Brain microvascular endothelial cell (primary cell): Measurements from ENCODE around the gene RSKR.
A peak's percentile ranks its signal among the peaks of the same experiment; 100 is the strongest.
"Not testable (repeated sequence)": the region's sequence is repeated elsewhere in the genome, so short reads cannot be mapped to it uniquely, and the experiment has no call there.

Experiments used
- DNase-seq: peaks from one replicate; pipeline ENCODE4 v3.0.0-alpha.2; 2020
- H3K27ac ChIP-seq: fragments of 250-450 bp; sonication (Bioruptor Pico); 2 replicates; pipeline ENCODE4 v1.5.1; 2020; ENCODE audit warnings: mild to moderate bottlenecking, moderate library complexity
- H3K27me3 ChIP-seq: fragments of 250-450 bp; sonication (Bioruptor Pico); replicated peaks from 2 replicates; pipeline ENCODE4 v1.5.1; 2020; ENCODE audit warnings: mild to moderate bottlenecking
- H3K36me3 ChIP-seq: fragments of 250-450 bp; sonication (Bioruptor Pico); replicated peaks from 2 replicates; pipeline ENCODE4 v1.5.1; 2020; ENCODE audit warnings: mild to moderate bottlenecking
- H3K4me3 ChIP-seq: 2 replicates; pipeline ENCODE4 v1.5.1; 2011; ENCODE audit warnings: low read depth, mild to moderate bottlenecking, control low read depth, low read length, moderate library complexity
- in situ Hi-C: cut with HindIII; loops from 2 replicates; pipeline ENCODE4 v1.10.0; 2017; ENCODE audit warnings: low sequenced_read_pairs, low pct_ligation_motif_present
- TF ChIP-seq, protein P1 (sequence below): IDR thresholded peaks from 2 replicates; pipeline ENCODE4 v1.5.1; 2011; ENCODE audit warnings: low read depth, mild to moderate bottlenecking, moderate library complexity, low read length, control low read depth, inconsistent platforms; ENCODE audit errors: missing control alignments

RSKR gene

DNA sequence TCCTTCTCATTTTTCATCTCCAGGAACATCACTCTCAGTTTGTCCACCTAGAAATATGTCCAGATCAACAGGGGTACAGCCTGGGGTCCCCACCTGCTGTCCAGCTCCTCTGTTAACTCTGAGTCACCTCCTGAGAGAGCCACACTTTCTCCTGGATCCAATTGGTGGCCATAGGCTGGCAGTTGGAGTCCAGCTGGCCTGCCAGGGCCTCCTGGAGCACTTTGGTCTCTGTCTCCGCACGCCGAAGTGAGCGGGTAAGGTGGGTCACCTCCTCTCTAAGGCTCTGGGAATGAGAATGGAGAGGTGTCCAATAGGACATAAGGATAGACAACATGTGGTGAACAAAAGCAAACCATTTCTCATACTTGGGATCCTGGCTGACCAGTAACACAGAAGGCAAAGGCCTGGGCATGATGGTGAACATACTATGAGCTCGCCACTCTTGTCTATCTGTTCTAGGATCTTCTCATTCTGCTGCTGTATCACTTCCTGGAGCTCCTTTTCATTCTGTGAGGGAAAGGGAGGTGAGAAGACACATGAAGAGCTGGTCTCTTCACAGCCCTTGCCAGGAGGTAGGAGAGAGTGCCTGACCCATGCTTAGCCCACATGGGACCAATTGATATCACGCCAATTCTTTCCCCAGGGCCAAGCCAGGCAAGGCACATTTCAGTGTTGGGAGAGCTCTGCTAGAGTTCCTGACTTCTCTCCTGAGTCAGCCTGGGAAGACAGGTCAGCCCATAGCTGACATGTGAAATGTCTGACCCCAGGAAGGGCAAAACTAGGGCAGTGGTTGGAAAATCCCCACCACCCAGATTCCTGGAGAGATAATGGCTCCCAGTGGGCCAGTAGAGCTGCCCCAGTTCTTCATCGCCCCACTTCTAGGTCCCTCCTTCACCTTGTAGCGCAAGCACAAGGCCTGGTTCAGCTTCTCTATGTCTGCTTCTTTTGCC lies 35.5 kb downstream of the RSKR start:
- in situ Hi-C loops = no loop called here
- H3K27me3 ChIP-seq = no peaks in the 10 kb centered on the region
- H3K36me3 ChIP-seq = peaks cover 16% of the 10 kb centered on the region
- DNase-seq = no peak
- no peak overlapping the region for H3K4me3 ChIP-seq
- no peak overlapping the region for H3K27ac ChIP-seq
- TF ChIP-seq, protein P1, sequence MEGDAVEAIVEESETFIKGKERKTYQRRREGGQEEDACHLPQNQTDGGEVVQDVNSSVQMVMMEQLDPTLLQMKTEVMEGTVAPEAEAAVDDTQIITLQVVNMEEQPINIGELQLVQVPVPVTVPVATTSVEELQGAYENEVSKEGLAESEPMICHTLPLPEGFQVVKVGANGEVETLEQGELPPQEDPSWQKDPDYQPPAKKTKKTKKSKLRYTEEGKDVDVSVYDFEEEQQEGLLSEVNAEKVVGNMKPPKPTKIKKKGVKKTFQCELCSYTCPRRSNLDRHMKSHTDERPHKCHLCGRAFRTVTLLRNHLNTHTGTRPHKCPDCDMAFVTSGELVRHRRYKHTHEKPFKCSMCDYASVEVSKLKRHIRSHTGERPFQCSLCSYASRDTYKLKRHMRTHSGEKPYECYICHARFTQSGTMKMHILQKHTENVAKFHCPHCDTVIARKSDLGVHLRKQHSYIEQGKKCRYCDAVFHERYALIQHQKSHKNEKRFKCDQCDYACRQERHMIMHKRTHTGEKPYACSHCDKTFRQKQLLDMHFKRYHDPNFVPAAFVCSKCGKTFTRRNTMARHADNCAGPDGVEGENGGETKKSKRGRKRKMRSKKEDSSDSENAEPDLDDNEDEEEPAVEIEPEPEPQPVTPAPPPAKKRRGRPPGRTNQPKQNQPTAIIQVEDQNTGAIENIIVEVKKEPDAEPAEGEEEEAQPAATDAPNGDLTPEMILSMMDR = no peak

DNA sequence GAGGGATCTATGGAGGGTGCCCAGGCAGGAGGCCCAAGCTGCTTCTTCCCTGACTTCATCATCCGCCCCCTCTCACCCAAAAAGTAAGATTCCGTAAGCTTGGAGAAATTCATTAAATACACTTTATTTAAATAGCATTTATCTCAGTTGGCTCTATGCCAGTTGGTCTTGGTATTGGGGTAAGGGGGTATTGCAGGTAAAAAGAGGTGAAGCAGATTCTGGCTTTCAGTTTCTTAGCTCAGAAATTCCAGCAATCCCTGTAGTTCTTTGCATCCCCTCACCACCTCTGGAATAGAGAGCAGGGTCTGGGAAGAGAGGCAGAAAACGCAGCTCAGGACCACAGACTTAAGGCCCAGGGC lies 36.5 kb downstream of the RSKR start:
- Histone ChIP-seq H3K4me3 (no peak overlapping the region), H3K36me3 (peaks cover 12% of the 10 kb centered on the region), H3K27ac (no peak overlapping the region)

GRCh38 chr17:28576758-28577465 lies 37.1 kb downstream of the RSKR start, which contains the start of gene ALDOC:
Gene ALDOC (minus strand): TSS chr17:28576895. CDS start chr17:28575532, 1,363 bp downstream.
- Histone ChIP-seq H3K4me3 (peak within 1 kb of the TSS; percentile 41), H3K27ac (no peak within 1 kb of the TSS), H3K36me3 (peaks cover 10% of the 10 kb centered on the region), H3K27me3 (no peaks in the 10 kb centered on the region)
- peak; percentile 87 for DNase-seq
- in situ Hi-C loops = no loop called here
- TF ChIP-seq, protein P1 = peak; percentile 13

More for the DNA sequence above, 36.5 kb downstream of the RSKR start:
- H3K27me3 ChIP-seq = no peaks in the 10 kb centered on the region
- DNase-seq = no peak
- TF ChIP-seq, protein P1 = no peak
- in situ Hi-C loops = no loop called here

- H3K27me3 ChIP-seq, H3K4me3 ChIP-seq, in situ Hi-C loops, H3K27ac ChIP-seq, DNase-seq: not testable (repeated sequence)
- peaks cover 10% of the 10 kb centered on the region for H3K36me3 ChIP-seq
These were observed 38.0 kb downstream of the RSKR start for GRCh38 chr17:28576016-28576415.

DNA sequence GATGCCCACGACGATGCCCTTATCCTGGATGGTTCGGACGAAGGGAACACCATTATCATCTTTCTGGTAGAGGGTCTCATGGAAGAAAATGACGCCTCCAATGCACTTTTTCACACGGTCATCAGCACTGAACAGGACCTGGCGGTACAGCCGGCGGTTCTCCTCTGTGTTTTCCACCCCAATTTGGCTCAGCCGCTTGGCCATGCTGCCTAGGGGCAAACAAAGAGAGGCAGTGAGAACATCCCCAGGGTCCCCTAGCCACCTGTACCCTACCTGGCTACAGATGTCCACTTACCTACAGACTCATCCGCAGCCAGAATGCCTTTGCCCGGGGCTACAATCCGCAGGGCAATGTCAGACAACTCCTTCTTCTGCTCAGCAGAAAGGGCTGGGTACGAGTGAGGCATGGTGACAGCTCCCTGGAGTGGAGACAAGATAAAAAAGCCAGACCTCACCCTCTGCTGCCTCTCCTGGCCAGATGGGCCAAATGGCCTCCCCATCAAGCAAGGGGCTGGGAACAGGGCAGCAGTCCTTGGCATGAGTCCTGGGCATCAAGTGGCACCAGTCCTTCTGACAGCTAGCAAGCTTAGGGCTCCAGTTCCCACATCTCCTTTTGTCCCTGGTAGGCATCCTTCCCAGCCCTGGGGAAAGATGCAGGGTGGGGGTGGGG lies 38.7 kb downstream of the RSKR start:
- no peak overlapping the region for H3K27ac ChIP-seq
- no peak overlapping the region for H3K4me3 ChIP-seq
- H3K36me3 ChIP-seq = peaks cover 10% of the 10 kb centered on the region
- no peaks in the 10 kb centered on the region for H3K27me3 ChIP-seq
- TF ChIP-seq, protein P1 = peak; percentile 8
- no peak for DNase-seq
- in situ Hi-C loops = no loop called here

DNA sequence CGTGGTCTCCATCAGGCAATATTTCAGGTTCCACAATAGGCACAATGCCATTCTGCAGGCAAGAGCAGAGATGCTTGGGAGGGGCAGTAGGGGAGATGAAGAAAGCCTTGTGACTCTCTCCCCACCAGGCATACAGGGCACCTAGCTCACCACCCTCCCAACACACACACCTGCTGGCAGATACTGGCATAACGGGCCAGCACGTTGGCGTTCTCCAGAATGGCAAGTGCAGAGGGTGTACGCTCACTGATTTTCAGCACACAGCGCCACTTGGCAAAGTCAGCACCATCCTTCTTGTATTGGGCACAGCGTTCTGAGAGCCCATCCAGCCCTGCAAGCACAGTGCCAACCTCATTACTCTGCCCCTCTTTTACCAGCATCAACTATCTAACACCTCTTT lies 39.5 kb downstream of the RSKR start:
- DNase-seq = no peak
- in situ Hi-C loops = no loop called here
- Histone ChIP-seq H3K27ac (no peak overlapping the region), H3K4me3 (no peak overlapping the region), H3K27me3 (no peaks in the 10 kb centered on the region), H3K36me3 (peaks cover 10% of the 10 kb centered on the region)
- TF ChIP-seq, protein P1 = no peak
